Activated T-cell treated with anti-CD3 and anti-CD28 coated beads, Interleukin-2, amount 50 U/mL, for 24 hours (primary cell): ENCODE results near the gene TSC22D4.
A peak's percentile ranks its signal among the peaks of the same experiment; 100 is the strongest.
"Not testable (repeated sequence)": the region's sequence is repeated elsewhere in the genome, so short reads cannot be mapped to it uniquely, and the experiment has no call there.

Experiments used
- DNase-seq: peaks from one replicate; pipeline ENCODE4 v3.0.0-alpha.2; 2020
- H3K27ac Mint-ChIP-seq: 2 replicates; pipeline ENCODE4 v1.8.0; 2020; ENCODE audit warnings: mild to moderate bottlenecking, mixed read lengths
- H3K27me3 Mint-ChIP-seq: 2 replicates; pipeline ENCODE4 v1.8.0; 2020; ENCODE audit warnings: mixed read lengths
- H3K36me3 Mint-ChIP-seq: 2 replicates; pipeline ENCODE4 v1.8.0; 2020; ENCODE audit warnings: low read depth, mixed read lengths
- H3K4me1 Mint-ChIP-seq: 2 replicates; pipeline ENCODE4 v1.8.0; 2020; ENCODE audit warnings: low read depth, mixed read lengths
- H3K4me3 Mint-ChIP-seq: 2 replicates; pipeline ENCODE4 v1.8.0; 2020; ENCODE audit warnings: mild to moderate bottlenecking, moderate library complexity, mixed read lengths
- H3K9me3 Mint-ChIP-seq: 2 replicates; pipeline ENCODE4 v1.8.0; 2020; ENCODE audit warnings: mixed read lengths

TSC22D4 gene

GRCh38 chr7:100452513-100452912 lies 26.5 kb downstream of the TSC22D4 start:
- Mint-ChIP-seq H3K4me1 (peaks cover 18% of the 10 kb centered on the region), H3K27ac (no peak overlapping the region), H3K4me3 (no peak overlapping the region), H3K9me3 (no peaks in the 10 kb centered on the region), H3K36me3 (no peaks in the 10 kb centered on the region), H3K27me3 (no peaks in the 10 kb centered on the region)
- DNase-seq: no peak

DNA sequence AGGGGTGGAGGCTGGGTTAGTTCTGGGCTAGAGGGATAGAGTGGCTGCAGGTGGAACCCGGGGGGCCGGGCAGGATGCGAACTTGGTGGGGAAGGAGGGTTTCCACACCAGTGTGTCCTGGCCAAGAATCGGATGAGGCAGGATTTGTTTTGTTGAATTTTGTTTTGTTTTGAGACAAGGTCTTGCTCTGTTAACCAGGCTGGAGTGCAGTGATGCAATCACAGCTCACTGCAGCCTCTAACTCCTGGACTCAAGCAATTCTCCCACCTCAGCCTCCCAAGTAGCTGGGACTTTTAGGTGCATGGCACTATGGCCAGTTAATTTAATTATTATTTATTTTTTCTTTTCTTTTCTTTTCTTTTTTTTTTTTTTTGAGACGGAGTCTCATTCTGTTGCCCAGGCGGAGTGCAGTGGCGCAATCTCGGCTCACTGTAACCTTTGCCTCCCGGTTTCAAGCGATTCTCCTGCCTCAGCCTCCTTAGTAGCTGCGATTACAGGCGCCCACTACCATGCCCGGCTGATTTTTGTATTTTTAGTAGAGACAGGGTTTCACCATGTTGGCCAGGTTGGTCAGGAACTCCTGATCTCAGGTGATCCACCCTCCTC lies 29.7 kb downstream of the TSC22D4 start:
- Mint-ChIP-seq H3K9me3 (no peaks in the 10 kb centered on the region), H3K36me3 (no peaks in the 10 kb centered on the region), H3K27me3 (no peaks in the 10 kb centered on the region), H3K4me3 (no peak overlapping the region), H3K4me1 (peaks cover 16% of the 10 kb centered on the region), H3K27ac (peak overlapping the region; percentile 6)
- no peak for DNase-seq

GRCh38 chr7:100447363-100447762 lies 31.7 kb downstream of the TSC22D4 start:
- H3K36me3 Mint-ChIP-seq, H3K27ac Mint-ChIP-seq, H3K9me3 Mint-ChIP-seq, H3K27me3 Mint-ChIP-seq, DNase-seq, H3K4me3 Mint-ChIP-seq: not testable (repeated sequence)
- H3K4me1 Mint-ChIP-seq: peaks cover 20% of the 10 kb centered on the region

DNA sequence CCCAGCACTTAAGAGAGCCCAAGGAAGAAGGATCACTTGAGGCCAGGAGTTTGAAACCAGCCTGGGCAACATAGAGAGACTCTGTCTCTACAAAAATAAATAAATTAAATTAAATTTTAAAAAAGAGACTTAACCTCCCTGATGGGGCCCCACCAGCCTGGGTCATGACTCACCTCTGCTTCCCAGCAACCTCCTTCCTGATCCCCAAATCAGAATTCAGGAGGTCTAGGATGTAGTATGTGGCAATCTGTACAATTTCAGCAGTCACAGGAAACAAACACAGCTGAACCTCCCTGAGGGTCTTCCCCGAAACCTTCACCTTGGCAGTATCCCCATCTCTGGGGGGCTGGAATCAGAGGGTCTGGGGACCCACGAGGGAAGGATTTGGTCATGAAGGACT lies 33.0 kb downstream of the TSC22D4 start:
- peak overlapping the region; percentile 52 for H3K27ac Mint-ChIP-seq
- no peaks in the 10 kb centered on the region for H3K9me3 Mint-ChIP-seq
- H3K4me3 Mint-ChIP-seq: no peak overlapping the region
- H3K27me3 Mint-ChIP-seq: no peaks in the 10 kb centered on the region
- no peak for DNase-seq
- no peaks in the 10 kb centered on the region for H3K36me3 Mint-ChIP-seq
- peaks cover 20% of the 10 kb centered on the region for H3K4me1 Mint-ChIP-seq

DNA sequence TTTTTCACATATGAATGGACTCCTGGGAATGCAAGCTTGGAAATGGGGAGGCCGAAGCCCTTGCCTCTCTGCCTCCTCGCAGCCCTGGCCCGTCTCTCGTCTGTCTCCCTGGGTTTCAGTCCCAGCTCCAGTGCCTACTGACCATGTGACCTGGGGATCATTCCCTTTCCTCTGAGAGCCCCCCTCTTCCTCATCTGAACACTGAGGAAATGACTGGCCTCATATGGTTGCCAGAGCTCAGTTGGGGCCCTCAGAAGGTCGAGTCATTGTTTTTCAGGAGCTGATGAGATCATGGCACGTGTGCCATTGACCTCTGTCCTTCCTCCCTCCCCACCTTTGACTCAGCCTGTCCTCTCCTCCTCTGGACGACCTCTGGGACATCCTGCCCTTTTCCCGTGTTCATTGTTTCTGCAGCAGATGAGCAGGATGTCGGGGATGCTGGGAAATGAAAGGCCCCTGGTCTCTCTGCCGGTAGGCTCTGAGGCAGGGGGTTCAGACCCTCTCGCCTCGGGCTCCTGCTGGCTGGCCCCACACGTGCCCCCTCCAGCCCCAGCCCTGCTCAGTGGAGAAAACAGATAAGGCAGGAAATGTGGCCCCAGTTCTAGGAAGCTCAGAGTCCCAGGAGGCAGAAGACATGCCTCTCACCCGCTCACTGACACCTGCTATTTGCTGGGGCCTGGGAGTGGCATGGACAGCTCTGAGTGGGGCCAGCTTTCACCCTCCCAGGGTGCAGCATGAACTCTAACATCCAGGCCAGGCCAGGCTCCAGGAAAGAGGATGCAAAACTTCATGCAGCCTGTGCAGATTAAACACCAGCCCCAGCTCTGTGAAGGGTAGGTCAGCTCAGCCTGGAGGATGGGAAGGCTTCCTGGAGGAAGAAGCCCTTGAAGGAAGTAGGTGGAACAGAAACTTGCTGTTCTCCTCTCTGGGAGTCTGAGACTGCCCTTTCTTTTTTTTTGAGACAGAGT lies 34.4 kb downstream of the TSC22D4 start:
- H3K4me3 Mint-ChIP-seq: no peak overlapping the region
- H3K9me3 Mint-ChIP-seq: no peaks in the 10 kb centered on the region
- no peaks in the 10 kb centered on the region for H3K36me3 Mint-ChIP-seq
- peak overlapping the region; percentile 85 for H3K27ac Mint-ChIP-seq
- DNase-seq: peak; percentile 37
- no peaks in the 10 kb centered on the region for H3K27me3 Mint-ChIP-seq
- H3K4me1 Mint-ChIP-seq: peaks cover 12% of the 10 kb centered on the region

- H3K9me3 Mint-ChIP-seq: no peaks in the 10 kb centered on the region
- peaks cover 12% of the 10 kb centered on the region for H3K4me1 Mint-ChIP-seq
- H3K27me3 Mint-ChIP-seq: no peaks in the 10 kb centered on the region
- H3K4me3 Mint-ChIP-seq: no peak overlapping the region
- DNase-seq: peak; percentile 21
- no peaks in the 10 kb centered on the region for H3K36me3 Mint-ChIP-seq
- peak overlapping the region; percentile 22 for H3K27ac Mint-ChIP-seq
Measured at GRCh38 chr7:100443096-100443840, 35.7 kb downstream of the TSC22D4 start.

GRCh38 chr7:100441641-100442535 lies 37.1 kb downstream of the TSC22D4 start:
- H3K27me3 Mint-ChIP-seq: no peaks in the 10 kb centered on the region
- peaks cover 13% of the 10 kb centered on the region for H3K4me1 Mint-ChIP-seq
- no peaks in the 10 kb centered on the region for H3K9me3 Mint-ChIP-seq
- peak; percentile 19 for DNase-seq
- no peaks in the 10 kb centered on the region for H3K36me3 Mint-ChIP-seq
- no peak overlapping the region for H3K4me3 Mint-ChIP-seq
- no peak overlapping the region for H3K27ac Mint-ChIP-seq

DNA sequence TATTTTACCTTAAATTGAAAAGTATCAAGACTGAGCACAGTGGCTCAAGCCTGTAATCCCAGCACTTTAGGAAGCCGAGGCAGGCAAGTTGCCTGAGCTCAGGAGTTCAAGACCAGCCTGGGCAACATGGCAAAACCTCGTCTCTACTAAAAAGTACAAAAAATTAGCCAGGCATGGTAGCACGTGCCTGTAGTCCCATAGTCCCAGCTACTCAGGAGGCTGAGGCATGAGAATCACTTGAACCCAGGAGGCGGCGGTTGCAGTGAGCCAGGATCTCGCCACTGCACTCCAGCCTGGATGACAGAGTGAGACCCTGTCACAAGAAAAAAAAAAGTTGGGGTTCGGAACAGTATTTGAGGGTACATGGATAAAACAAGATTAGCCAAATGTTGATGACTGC lies 39.8 kb downstream of the TSC22D4 start:
- not testable (repeated sequence) for DNase-seq, H3K4me3 Mint-ChIP-seq, H3K27ac Mint-ChIP-seq, H3K27me3 Mint-ChIP-seq, H3K9me3 Mint-ChIP-seq
- peaks cover 17% of the 10 kb centered on the region for H3K4me1 Mint-ChIP-seq
- H3K36me3 Mint-ChIP-seq: peaks cover 17% of the 10 kb centered on the region

DNA sequence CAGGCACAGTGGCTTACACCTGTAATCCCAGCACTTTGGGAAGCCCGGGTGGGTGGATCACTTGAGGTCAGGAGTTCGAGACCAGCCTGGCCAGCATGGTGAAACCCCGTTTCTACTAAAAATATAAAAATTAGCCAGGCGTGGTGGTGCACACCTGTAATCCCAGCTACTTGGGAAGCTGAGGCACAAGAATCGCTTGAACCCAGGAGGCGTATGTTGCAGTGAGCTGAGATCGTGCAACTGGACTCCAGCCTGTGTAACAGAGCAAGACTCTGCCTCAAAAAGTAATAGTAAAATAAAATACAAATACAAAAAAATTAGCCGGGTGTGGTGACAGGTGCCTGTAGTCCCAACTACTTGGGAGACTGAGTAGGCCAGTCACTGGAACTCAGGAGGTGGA lies 40.3 kb downstream of the TSC22D4 start:
- Mint-ChIP-seq H3K4me1 (peaks cover 19% of the 10 kb centered on the region), H3K36me3 (peaks cover 22% of the 10 kb centered on the region)
- DNase-seq, H3K27ac Mint-ChIP-seq, H3K27me3 Mint-ChIP-seq, H3K9me3 Mint-ChIP-seq, H3K4me3 Mint-ChIP-seq: not testable (repeated sequence)

DNA sequence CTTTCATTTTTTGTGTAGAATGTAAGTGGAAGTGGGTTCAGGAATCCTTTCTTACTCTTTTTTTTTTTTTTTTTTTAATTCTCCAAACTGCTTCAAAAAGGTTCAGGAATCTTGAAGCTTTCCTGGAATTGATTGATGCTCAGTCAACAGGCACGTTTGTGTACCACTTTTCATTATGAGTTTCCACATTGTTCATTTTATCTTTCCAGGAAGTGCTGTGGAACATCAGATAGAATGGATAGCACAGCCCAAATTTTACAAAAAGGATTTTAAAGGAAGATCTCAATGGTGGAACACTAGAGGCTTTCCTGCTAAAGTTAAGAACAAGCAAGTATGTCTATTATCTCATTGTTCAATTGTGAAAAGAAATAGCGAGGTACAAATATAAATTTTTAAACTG lies 40.8 kb downstream of the TSC22D4 start:
- no peaks in the 10 kb centered on the region for H3K9me3 Mint-ChIP-seq
- H3K4me3 Mint-ChIP-seq: no peak overlapping the region
- peaks cover 28% of the 10 kb centered on the region for H3K36me3 Mint-ChIP-seq
- peaks cover 24% of the 10 kb centered on the region for H3K4me1 Mint-ChIP-seq
- H3K27me3 Mint-ChIP-seq: no peaks in the 10 kb centered on the region
- no peak overlapping the region for H3K27ac Mint-ChIP-seq
- no peak for DNase-seq

DNA sequence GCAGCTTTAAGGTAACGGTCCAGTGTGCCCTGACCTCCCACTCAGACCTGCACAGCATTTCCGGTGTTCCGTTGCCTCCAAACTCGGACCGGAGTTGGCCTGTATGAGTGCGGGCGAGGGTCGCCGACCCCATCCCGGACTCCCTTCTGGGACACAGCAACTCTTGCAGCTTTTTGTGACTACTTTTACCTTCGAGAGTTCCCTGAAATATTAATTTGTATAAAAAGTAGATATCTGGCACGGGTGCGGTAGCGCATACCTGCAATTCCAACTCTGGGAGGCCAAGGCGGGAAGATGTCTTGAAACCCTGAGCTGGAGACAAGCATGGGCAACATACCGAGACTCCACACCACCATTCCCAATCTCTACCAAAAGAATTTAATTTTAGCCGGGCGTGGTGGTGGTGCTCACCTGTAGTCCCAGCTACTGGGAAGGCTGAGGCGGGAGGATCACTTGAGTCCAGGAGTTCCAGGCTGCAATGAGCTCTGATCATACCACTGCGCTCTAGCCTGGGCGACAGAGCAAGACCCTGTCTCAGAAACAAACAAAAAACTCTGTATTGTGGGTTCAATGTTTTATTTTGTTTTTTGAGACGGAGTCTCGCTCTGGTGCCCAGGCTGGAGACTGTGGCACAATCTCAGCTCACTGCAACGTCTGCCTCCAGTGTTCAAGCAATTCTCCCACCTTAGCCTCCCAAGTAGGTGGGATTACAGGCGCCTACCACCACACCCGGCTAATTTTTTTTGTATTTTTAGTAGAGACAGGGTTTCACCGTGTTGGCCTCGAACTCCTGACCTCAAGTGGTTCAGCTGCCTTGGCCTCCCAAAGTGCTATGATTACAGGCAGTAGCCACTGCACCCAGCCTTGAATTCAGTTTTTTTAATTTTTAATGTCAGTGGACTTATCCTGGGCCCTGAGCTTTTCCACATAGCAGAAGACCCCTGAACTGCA lies 41.6 kb downstream of the TSC22D4 start:
- Mint-ChIP-seq H3K4me1 (peaks cover 32% of the 10 kb centered on the region), H3K36me3 (peaks cover 35% of the 10 kb centered on the region), H3K4me3 (peak overlapping the region; percentile 92), H3K27me3 (no peaks in the 10 kb centered on the region), H3K27ac (peak overlapping the region; percentile 47), H3K9me3 (no peaks in the 10 kb centered on the region)
- DNase-seq: no peak

- peak; percentile 70 for DNase-seq
- Mint-ChIP-seq H3K36me3 (peaks cover 53% of the 10 kb centered on the region), H3K27me3 (no peaks in the 10 kb centered on the region), H3K4me1 (peaks cover 49% of the 10 kb centered on the region), H3K27ac (peak overlapping the region; percentile 97), H3K9me3 (no peaks in the 10 kb centered on the region), H3K4me3 (peak overlapping the region; percentile 92)
Measured at GRCh38 chr7:100435401-100436304, 43.4 kb downstream of the TSC22D4 start.
